Peyer's patch (tissue), 4 donors: ENCODE data around the gene FGF5.

ENCODE experiments used
- POLR2A ChIP-seq, 2 donors: fragments of 450-650 bp; IDR thresholded peaks; one replicate each; pipeline ENCODE4 v1.5.1; 2017; ENCODE audit warnings: antibody characterized with exemption in 2 of 2, mild to moderate bottlenecking in 2 of 2, moderate library complexity in 2 of 2
- TF ChIP-seq, protein P1 (sequence below), 6 experiments: fragments of 450-650 bp in 4 of 6; fragments of 200-600 bp in 2 of 6; sonication (generic) in 1 of 6; IDR thresholded peaks; one replicate each; pipeline ENCODE4 v1.5.1; 2017 to 2019; ENCODE audit warnings: antibody characterized with exemption in 6 of 6, mild to moderate bottlenecking in 3 of 6, moderate library complexity in 1 of 6

DNA sequence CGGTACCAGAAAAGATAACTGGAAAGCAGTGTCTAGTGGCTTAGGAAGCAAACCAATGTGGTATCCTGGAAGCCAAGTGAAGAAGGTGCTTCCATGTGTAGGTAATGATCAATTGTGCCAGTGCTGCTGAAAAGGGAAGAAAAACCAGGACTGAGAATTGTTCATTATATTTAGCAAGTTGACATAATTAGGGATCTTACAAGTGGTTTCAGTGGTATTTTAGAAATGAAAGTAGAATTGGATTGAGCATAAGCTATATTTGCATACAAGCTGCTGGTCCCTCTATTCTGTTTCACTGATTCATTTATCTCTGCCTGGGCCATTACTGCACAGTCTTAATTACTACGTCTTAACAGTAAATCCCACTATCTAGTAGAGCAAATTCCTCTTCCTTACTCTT is 36.9 kb upstream of the FGF5 start:
- TF ChIP-seq POLR2A (IDR thresholded peaks at IDR 0.05) = no peak
- TF ChIP-seq, protein P1, sequence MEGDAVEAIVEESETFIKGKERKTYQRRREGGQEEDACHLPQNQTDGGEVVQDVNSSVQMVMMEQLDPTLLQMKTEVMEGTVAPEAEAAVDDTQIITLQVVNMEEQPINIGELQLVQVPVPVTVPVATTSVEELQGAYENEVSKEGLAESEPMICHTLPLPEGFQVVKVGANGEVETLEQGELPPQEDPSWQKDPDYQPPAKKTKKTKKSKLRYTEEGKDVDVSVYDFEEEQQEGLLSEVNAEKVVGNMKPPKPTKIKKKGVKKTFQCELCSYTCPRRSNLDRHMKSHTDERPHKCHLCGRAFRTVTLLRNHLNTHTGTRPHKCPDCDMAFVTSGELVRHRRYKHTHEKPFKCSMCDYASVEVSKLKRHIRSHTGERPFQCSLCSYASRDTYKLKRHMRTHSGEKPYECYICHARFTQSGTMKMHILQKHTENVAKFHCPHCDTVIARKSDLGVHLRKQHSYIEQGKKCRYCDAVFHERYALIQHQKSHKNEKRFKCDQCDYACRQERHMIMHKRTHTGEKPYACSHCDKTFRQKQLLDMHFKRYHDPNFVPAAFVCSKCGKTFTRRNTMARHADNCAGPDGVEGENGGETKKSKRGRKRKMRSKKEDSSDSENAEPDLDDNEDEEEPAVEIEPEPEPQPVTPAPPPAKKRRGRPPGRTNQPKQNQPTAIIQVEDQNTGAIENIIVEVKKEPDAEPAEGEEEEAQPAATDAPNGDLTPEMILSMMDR (IDR thresholded peaks at IDR 0.05) = no peak
